GM13976 (cell line): ENCODE results near the gene ZEB2.

ENCODE experiments used
- DNase-seq: peaks from one replicate; pipeline ENCODE4 v3.0.0; 2012; ENCODE audit warnings: low spot score
- in situ Hi-C: fragments of 300-500 bp; cut with MboI; formaldehyde crosslinking; loops from one replicate; pipeline ENCODE4 v1.12.0; 2022; ENCODE audit warnings: low sequenced_read_pairs, mixed read lengths, inconsistent platforms; ENCODE audit not compliant: unreplicated experiment
- TF ChIP-seq, protein P1 (sequence below): IDR thresholded peaks from 2 replicates; pipeline ENCODE4 v1.5.1; 2012; ENCODE audit warnings: borderline replicate concordance, mild to moderate bottlenecking; ENCODE audit not compliant: insufficient read depth; ENCODE audit errors: extremely low read depth, missing control alignments, control extremely low read depth

ZEB2 gene

DNA sequence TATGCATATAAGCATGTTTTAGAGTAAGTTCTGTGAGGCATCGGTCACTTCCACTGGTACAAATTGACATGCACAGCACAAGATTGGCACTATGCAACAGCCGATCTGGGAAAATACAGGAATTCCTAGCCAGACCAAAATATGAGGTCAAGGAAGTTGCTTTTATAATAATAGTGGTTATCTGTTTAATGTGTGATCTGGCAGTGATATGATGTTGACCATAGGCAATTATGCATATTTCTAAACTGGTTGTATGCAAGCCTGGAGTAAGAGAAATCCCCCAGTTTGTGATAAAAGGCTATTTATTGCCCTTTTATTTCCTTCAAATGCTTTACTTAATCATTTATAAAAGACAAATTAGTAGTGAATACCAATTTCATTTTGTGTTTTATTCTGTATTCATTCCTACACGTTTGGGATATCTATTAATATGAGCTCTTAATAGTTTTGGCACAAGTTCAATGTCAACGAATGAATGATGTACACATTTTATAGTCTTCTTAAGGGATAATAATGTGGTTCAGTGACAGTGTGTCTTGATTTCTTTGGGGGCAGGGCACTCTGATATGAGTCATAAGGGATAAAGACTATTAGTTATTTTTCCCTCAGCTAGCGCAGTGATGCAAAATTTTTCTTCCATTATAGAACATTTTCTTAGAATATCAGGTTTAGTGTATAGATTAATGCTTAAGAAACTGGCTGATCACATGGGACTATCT is 34.7 kb upstream of the ZEB2 start:
- in situ Hi-C loops: no loop called here
- TF ChIP-seq, protein P1, sequence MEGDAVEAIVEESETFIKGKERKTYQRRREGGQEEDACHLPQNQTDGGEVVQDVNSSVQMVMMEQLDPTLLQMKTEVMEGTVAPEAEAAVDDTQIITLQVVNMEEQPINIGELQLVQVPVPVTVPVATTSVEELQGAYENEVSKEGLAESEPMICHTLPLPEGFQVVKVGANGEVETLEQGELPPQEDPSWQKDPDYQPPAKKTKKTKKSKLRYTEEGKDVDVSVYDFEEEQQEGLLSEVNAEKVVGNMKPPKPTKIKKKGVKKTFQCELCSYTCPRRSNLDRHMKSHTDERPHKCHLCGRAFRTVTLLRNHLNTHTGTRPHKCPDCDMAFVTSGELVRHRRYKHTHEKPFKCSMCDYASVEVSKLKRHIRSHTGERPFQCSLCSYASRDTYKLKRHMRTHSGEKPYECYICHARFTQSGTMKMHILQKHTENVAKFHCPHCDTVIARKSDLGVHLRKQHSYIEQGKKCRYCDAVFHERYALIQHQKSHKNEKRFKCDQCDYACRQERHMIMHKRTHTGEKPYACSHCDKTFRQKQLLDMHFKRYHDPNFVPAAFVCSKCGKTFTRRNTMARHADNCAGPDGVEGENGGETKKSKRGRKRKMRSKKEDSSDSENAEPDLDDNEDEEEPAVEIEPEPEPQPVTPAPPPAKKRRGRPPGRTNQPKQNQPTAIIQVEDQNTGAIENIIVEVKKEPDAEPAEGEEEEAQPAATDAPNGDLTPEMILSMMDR: no peak
- no peak for DNase-seq

- DNase-seq: no peak
- TF ChIP-seq, protein P1: no peak
- in situ Hi-C loops: no loop called here
Observed at GRCh38 chr2:144553379-144553778, 33.5 kb upstream of the ZEB2 start.

DNA sequence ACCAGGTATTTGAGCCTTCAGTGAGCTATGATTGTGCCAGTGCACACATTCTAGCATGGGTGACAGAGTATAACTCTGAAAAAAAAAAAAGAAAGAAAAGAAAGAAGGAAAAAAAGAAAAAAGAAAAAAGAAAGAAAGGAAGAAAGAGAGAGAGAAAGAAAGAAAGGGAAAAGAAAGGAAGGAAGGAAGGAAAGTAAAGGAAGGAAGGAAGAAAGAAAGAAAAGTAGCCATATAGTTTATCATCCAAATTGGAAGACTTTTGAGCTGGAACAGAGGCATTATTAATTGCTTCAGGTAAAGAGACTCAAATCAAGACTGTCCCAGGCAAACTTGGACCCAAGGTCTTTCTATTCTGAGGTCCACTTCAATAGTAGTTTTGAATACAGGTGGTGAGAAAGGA is 32.9 kb upstream of the ZEB2 start:
- in situ Hi-C loops: no loop called here
- DNase-seq: no peak
- TF ChIP-seq, protein P1: no peak

GRCh38 chr2:144550911-144551310 is 31.0 kb upstream of the ZEB2 start:
- TF ChIP-seq, protein P1: no peak
- no peak for DNase-seq
- in situ Hi-C loops: no loop called here

DNA sequence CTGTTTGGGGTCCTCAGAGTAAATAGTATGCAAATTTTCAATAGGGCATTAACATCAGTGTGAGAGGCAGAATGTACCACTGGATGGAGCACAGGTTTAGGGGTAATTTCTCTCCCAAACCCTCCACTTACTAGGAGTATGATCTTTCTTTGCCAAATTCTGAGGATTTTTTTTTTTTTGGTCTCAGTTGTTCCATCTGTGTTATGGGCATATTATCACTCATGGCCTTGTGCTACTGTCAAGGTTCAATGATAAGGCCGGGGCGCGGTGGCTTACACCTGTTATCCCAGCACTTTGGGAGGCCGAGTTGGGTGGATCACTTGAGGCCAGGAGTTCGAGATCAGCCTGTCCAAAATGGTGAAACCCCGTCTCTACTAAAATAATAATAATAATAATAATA is 30.2 kb upstream of the ZEB2 start:
- in situ Hi-C loops: no loop called here
- TF ChIP-seq, protein P1: no peak
- DNase-seq: no peak

- in situ Hi-C loops: no loop called here
Observed at GRCh38 chr2:144548532-144549191, 28.7 kb upstream of the ZEB2 start.

More at GRCh38 chr2:144548532-144549191, 28.7 kb upstream of the ZEB2 start:
- DNase-seq: no peak
- TF ChIP-seq, protein P1: no peak
